Gastrocnemius medialis (tissue), 4 donors: ENCODE results near the gene KLHDC1. TPM values are rescaled to one million over a fixed set of nuclear protein-coding genes. Genes with fewer than 3 reads are reported as not detected.

ENCODE experiments used
- ATAC-seq, 2 donors: fragments of 150-250 bp; one replicate each; pipeline ENCODE4 v1.9.1; 2016
- DNase-seq, 2 donors: peaks; one replicate each; pipeline ENCODE4 v3.0.0-alpha.2; 2019
- H3K27ac ChIP-seq, 4 donors: fragments of 200-600 bp; sonication (generic); 1 replicate in 1 of 4; 2 replicates in 3 of 4; pipeline ENCODE4 v1.5.1; 2016 to 2018; ENCODE audit warnings: mild to moderate bottlenecking in 2 of 4, moderate library complexity in 1 of 4
- H3K27me3 ChIP-seq, 3 donors: fragments of 200-600 bp; sonication (generic) in 2 of 3; 1 replicate in 1 of 3; 2 replicates in 2 of 3; pipeline versions ENCODE4 v1.5.1 to v1.6.0; 2016 to 2019; ENCODE audit warnings: mild to moderate bottlenecking in 1 of 3, moderate library complexity in 1 of 3
- H3K36me3 ChIP-seq, 2 donors: fragments of 200-600 bp; sonication (generic) in 1 of 2; one replicate each; pipeline ENCODE4 v1.5.1; 2017 to 2018
- H3K4me1 ChIP-seq, 2 donors: fragments of 200-600 bp; sonication (generic) in 1 of 2; one replicate each; pipeline ENCODE4 v1.5.1; 2016 to 2017; ENCODE audit warnings: mild to moderate bottlenecking in 2 of 2
- H3K4me3 ChIP-seq, 4 donors: fragments of 200-600 bp; sonication (generic) in 3 of 4; 1 replicate in 1 of 4; 2 replicates in 3 of 4; pipeline ENCODE4 v1.5.1; 2016 to 2019; ENCODE audit warnings: mild to moderate bottlenecking in 2 of 4
- H3K9me3 ChIP-seq, 3 donors: fragments of 200-600 bp; sonication (generic) in 2 of 3; 1 replicate in 1 of 3; 2 replicates in 2 of 3; pipeline ENCODE4 v1.5.1; 2016 to 2019
- POLR2A ChIP-seq, 2 donors: fragments of 450-650 bp; IDR thresholded peaks; one replicate each; pipeline ENCODE4 v1.6.1; 2017; ENCODE audit warnings: antibody characterized with exemption in 2 of 2, mild to moderate bottlenecking in 2 of 2, moderate library complexity in 2 of 2
- in situ Hi-C, 4 donors: fragments of 200-750 bp; cut with MboI; loops; one replicate each; pipeline versions ENCODE4 v1.15.0 to v1.8.0; 2017; ENCODE audit warnings: low sequenced_read_pairs in 4 of 4
- intact Hi-C: fragments of 100-400 bp; cut with DNase I; formaldehyde crosslinking; loops from one replicate; pipeline ENCODE4 v1.15.1; 2023; ENCODE audit warnings: low total_unique reads
- total RNA-seq, 4 donors: library from RNA; depleted of rRNA; stranded (reverse); fragments of >200 nt; gene quantifications; one replicate each; pipeline versions ENCODE4 v1.1.0 to v1.2.3, GENCODE V29; 2016
- TF ChIP-seq, protein P1 (sequence below), 5 experiments: fragments of 450-650 bp in 3 of 5; fragments of 200-600 bp in 2 of 5; sonication (generic) in 2 of 5; IDR thresholded peaks in 4 of 5; conservative IDR thresholded peaks in 1 of 5; 1 replicate in 4 of 5; 2 replicates in 1 of 5; pipeline ENCODE4 v1.5.1; 2016 to 2019; ENCODE audit warnings: antibody characterized with exemption in 5 of 5, mild to moderate bottlenecking in 3 of 5, moderate library complexity in 3 of 5

The KLHDC1 gene
- total RNA-seq, 4 donors from 2014 or later, result 4.1 to 7.2 (median 4.7) TPM

DNA sequence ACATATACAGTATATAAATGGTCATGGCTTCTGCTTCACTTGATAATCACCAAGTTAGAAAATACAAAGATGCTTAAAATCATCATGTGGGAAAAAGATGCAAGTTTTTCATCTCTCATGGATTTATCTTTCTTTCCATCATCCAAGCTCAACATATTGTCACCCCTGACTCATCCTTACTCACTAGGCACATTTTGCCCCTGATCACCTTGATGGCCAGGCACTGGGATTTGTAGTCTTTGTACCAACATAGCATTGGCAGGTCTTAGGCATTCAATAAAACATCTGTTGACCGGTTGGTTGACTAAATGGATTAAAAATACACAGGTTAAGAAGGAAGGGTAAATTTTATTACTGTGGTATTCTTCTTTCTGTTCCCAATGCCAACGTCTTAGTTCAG, 103.1 kb downstream of the KLHDC1 start:
- Histone ChIP-seq H3K27ac (no peak overlapping the region), H3K27me3 (no peaks in the 10 kb centered on the region), H3K4me1 (peaks cover 0 to 6% of the 10 kb centered on the region in 2 donors), H3K4me3 (no peak overlapping the region), H3K9me3 (no peaks in the 10 kb centered on the region), H3K36me3 (peaks cover 0 to 88% of the 10 kb centered on the region in 2 donors)
- in situ Hi-C loops, result no loop called here
- no peak for TF ChIP-seq POLR2A (IDR thresholded peaks at IDR 0.05)
- TF ChIP-seq, protein P1, sequence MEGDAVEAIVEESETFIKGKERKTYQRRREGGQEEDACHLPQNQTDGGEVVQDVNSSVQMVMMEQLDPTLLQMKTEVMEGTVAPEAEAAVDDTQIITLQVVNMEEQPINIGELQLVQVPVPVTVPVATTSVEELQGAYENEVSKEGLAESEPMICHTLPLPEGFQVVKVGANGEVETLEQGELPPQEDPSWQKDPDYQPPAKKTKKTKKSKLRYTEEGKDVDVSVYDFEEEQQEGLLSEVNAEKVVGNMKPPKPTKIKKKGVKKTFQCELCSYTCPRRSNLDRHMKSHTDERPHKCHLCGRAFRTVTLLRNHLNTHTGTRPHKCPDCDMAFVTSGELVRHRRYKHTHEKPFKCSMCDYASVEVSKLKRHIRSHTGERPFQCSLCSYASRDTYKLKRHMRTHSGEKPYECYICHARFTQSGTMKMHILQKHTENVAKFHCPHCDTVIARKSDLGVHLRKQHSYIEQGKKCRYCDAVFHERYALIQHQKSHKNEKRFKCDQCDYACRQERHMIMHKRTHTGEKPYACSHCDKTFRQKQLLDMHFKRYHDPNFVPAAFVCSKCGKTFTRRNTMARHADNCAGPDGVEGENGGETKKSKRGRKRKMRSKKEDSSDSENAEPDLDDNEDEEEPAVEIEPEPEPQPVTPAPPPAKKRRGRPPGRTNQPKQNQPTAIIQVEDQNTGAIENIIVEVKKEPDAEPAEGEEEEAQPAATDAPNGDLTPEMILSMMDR (IDR thresholded peaks at IDR 0.05 in 4 of 5, conservative IDR thresholded peaks at IDR 0.05 in 1 of 5), result no peak
- ATAC-seq (no peak), DNase-seq (no peak)
- intact Hi-C loops, result no loop called here

Other genes starting within 250 kb of the KLHDC1 start
- over 10,000 TPM in 1 of 4 donors, 1,000 to 10,000 TPM in 3; 6,799 to 10,395 (median 8,793) TPM for gene RPS29, start 106.7 kb upstream of the KLHDC1 start, total RNA-seq
- gene LRR1, start 94.2 kb upstream of the KLHDC1 start, total RNA-seq, result 1 to 10 TPM; 1.3 to 5.8 (median 3.7) TPM
- 100 to 1,000 TPM; 156 to 226 (median 203) TPM for gene RPL36AL, start 72.5 kb upstream of the KLHDC1 start, total RNA-seq
- 10 to 100 TPM in 2 of 4 donors, 1 to 10 TPM in 2; 7.2 to 11.5 (median 9.6) TPM for gene MGAT2, start 72.3 kb upstream of the KLHDC1 start, total RNA-seq
- 1 to 10 TPM; 5.6 to 8.4 (median 6.9) TPM for gene DNAAF2, start 57.9 kb upstream of the KLHDC1 start, total RNA-seq
- 1 to 10 TPM in 2 of 4 donors, not detected in 2; 1.5 to 3.6 TPM for gene POLE2, start 4.9 kb upstream of the KLHDC1 start, total RNA-seq
- 10 to 100 TPM; 73.9 to 96.5 (median 82.3) TPM for gene KLHDC2, start 75.0 kb downstream of the KLHDC1 start, total RNA-seq
- 10 to 100 TPM; 56.5 to 71.1 (median 65.2) TPM for gene NEMF, start 159.7 kb downstream of the KLHDC1 start, total RNA-seq
- gene ARF6, start 200.0 kb downstream of the KLHDC1 start, total RNA-seq, result 10 to 100 TPM; 20.7 to 40.0 (median 30.8) TPM